ENCODE data around the gene EDNRA. TPM values are rescaled to one million over a fixed set of nuclear protein-coding genes. Genes with fewer than 3 reads are reported as not detected.
A peak's percentile ranks its signal among the peaks of the same experiment; 100 is the strongest.

Gene EDNRA
- total RNA-seq, 1 donor from 2014 or later, result 135 TPM

DNA sequence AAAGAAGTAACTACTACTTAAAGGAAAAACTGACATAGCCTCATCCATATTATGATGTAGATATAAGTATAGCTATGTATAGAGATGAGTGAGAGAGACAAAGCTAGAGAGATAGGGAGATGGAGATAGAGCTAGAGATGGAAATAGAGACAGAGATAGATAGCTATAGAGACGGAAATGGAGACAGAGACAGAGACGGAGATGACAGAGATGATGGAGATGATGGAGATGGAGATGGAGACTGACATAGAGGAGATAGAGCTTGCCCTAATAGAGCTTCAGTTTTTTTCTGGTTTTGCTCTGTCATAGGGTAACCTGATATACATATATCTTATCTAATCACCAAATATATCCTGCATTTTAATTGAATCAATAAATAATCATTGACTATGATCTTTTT lies 4.3 kb downstream of the EDNRA start:
- no peak for DNase-seq (ENCODE audit: low spot score)
- H3K36me3 Mint-ChIP-seq (ENCODE audit: low read depth), result peaks cover 34% of the 10 kb centered on the region
- H3K27me3 Mint-ChIP-seq (ENCODE audit: low read depth), result no peaks in the 10 kb centered on the region
- peaks cover 73% of the 10 kb centered on the region for H3K4me1 Mint-ChIP-seq (ENCODE audit: low read depth)
- no peaks in the 10 kb centered on the region for H3K9me3 Mint-ChIP-seq (ENCODE audit: low read depth)
- TF ChIP-seq, protein P1, sequence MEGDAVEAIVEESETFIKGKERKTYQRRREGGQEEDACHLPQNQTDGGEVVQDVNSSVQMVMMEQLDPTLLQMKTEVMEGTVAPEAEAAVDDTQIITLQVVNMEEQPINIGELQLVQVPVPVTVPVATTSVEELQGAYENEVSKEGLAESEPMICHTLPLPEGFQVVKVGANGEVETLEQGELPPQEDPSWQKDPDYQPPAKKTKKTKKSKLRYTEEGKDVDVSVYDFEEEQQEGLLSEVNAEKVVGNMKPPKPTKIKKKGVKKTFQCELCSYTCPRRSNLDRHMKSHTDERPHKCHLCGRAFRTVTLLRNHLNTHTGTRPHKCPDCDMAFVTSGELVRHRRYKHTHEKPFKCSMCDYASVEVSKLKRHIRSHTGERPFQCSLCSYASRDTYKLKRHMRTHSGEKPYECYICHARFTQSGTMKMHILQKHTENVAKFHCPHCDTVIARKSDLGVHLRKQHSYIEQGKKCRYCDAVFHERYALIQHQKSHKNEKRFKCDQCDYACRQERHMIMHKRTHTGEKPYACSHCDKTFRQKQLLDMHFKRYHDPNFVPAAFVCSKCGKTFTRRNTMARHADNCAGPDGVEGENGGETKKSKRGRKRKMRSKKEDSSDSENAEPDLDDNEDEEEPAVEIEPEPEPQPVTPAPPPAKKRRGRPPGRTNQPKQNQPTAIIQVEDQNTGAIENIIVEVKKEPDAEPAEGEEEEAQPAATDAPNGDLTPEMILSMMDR (IDR thresholded peaks at IDR 0.05), result no peak
- H3K4me3 Mint-ChIP-seq (ENCODE audit: unreplicated experiment), result peak overlapping the region; percentile 23
- peak overlapping the region; percentile 3 for H3K27ac Mint-ChIP-seq (ENCODE audit: unreplicated experiment)

DNA sequence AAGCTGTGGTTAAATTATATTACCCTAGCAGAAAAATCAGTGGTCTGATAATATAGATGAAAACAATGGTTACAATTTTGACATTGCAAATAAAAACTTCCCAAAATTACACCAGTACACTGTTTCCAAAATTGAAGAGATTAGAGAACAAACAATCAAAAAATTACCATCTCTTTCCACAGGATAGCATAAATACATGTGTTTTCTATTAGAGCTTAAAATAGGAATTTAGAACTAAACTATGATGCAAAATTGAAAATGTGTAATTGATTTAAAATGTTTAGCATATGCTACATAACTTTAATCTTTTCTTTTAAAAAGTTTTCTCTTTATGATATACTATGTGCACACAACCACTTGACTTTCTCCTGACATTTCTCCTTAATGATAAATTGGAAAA lies 6.7 kb downstream of the EDNRA start:
- no peak overlapping the region for H3K27ac Mint-ChIP-seq (ENCODE audit: unreplicated experiment)
- H3K4me3 Mint-ChIP-seq (ENCODE audit: unreplicated experiment), result no peak overlapping the region
- H3K27me3 Mint-ChIP-seq (ENCODE audit: low read depth), result no peaks in the 10 kb centered on the region
- peaks cover 80% of the 10 kb centered on the region for H3K4me1 Mint-ChIP-seq (ENCODE audit: low read depth)
- no peak for DNase-seq (ENCODE audit: low spot score)
- TF ChIP-seq, protein P1 (IDR thresholded peaks at IDR 0.05), result no peak
- H3K9me3 Mint-ChIP-seq (ENCODE audit: low read depth), result no peaks in the 10 kb centered on the region
- peaks cover 34% of the 10 kb centered on the region for H3K36me3 Mint-ChIP-seq (ENCODE audit: low read depth)

DNA sequence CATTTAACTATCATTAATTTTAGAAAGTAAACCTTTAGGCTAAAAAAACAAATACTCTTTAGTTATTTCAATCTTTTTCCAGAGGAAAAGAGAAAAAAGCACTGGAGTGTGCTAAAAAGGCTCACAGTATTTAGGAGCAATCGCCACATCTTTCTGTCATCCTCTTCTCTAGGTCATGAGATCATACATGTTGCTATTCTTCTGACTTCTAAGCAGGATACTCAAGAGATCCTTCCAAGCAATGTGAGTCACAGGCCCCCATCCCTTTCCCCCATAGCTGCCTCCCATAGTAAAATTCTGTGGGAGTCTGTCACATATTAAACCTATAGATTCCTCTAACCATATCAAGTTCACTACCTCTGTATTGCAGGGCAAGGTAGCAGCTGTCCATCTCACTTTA lies 7.7 kb downstream of the EDNRA start:
- TF ChIP-seq, protein P1 (IDR thresholded peaks at IDR 0.05), result no peak
- DNase-seq (ENCODE audit: low spot score), result no peak
- Mint-ChIP-seq H3K27me3 (ENCODE audit: low read depth) (no peaks in the 10 kb centered on the region), H3K4me1 (ENCODE audit: low read depth) (peaks cover 82% of the 10 kb centered on the region), H3K9me3 (ENCODE audit: low read depth) (no peaks in the 10 kb centered on the region), H3K4me3 (ENCODE audit: unreplicated experiment) (peak overlapping the region; percentile 5), H3K27ac (ENCODE audit: unreplicated experiment) (no peak overlapping the region), H3K36me3 (ENCODE audit: low read depth) (peaks cover 34% of the 10 kb centered on the region)

DNA sequence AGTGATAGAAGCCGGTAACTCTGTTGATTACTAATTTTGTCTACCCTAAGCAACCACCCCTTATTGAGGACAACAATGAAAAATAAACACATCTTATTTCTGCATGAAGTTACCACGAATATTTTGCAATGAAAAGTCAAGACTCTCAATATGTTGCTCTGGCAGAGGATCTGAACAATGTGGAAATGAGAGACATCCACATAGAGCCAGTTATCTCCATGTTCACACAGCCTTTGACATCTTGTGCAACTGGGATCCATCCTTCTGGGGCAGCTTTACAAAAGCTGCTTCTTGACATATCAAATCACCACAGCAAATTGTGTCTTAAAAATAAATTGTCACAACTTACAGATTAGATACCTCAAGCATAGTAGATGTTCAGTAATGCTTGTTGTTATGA lies 10.2 kb downstream of the EDNRA start:
- DNase-seq (ENCODE audit: low spot score), result no peak
- Mint-ChIP-seq H3K36me3 (ENCODE audit: low read depth) (peaks cover 27% of the 10 kb centered on the region), H3K27ac (ENCODE audit: unreplicated experiment) (peak overlapping the region; percentile 81), H3K4me1 (ENCODE audit: low read depth) (peaks cover 81% of the 10 kb centered on the region), H3K27me3 (ENCODE audit: low read depth) (no peaks in the 10 kb centered on the region), H3K4me3 (ENCODE audit: unreplicated experiment) (no peak overlapping the region), H3K9me3 (ENCODE audit: low read depth) (no peaks in the 10 kb centered on the region)
- TF ChIP-seq, protein P1 (IDR thresholded peaks at IDR 0.05), result no peak

DNA sequence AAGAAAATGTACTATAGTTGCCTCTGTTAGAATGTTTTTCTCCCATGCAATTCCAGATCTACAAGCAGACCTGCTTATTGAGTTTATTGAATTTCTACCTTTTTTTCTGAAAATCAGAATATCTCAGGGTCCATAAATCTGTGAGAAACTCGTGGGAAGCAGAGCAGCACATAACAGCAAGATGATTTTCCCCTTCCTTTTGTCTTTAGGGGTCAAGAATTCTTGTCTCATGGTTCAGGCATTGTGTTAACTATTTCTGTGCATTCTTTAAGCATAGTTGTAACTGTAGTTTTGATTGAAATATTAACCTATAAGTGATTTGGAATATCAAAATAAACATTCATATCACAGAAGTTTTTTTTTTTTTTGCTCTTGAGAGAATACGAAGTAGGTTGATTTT lies 11.4 kb downstream of the EDNRA start:
- peak overlapping the region; percentile 53 for H3K4me3 Mint-ChIP-seq (ENCODE audit: unreplicated experiment)
- peaks cover 73% of the 10 kb centered on the region for H3K4me1 Mint-ChIP-seq (ENCODE audit: low read depth)
- no peaks in the 10 kb centered on the region for H3K27me3 Mint-ChIP-seq (ENCODE audit: low read depth)
- peak overlapping the region; percentile 81 for H3K27ac Mint-ChIP-seq (ENCODE audit: unreplicated experiment)
- no peaks in the 10 kb centered on the region for H3K9me3 Mint-ChIP-seq (ENCODE audit: low read depth)
- DNase-seq (ENCODE audit: low spot score), result no peak
- peaks cover 18% of the 10 kb centered on the region for H3K36me3 Mint-ChIP-seq (ENCODE audit: low read depth)
- TF ChIP-seq, protein P1 (IDR thresholded peaks at IDR 0.05), result no peak

Data from chondrocyte (in vitro differentiated cells).